ENCODE data around the gene SYVN1.

DNA sequence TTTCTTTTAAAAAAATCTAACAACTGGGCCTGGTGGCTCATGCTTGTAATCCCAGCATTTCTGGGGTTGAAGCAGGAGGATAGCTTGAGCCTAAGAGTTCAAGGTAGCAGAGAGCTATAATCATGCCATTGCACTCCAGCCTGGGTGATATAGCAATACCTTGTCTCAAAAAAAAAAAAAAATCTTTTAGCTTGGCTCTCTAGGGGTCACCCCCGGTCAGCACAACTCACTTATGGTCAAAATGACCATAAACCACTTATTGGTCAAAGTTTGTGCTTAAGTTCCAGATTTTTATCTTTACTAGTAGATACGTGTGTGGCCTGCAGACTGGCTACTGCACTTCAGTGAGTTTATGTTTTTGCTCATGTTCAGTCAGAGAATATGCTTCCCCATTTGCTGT is 29.4 kb upstream of the SYVN1 start:
- TF ChIP-seq, protein P1, sequence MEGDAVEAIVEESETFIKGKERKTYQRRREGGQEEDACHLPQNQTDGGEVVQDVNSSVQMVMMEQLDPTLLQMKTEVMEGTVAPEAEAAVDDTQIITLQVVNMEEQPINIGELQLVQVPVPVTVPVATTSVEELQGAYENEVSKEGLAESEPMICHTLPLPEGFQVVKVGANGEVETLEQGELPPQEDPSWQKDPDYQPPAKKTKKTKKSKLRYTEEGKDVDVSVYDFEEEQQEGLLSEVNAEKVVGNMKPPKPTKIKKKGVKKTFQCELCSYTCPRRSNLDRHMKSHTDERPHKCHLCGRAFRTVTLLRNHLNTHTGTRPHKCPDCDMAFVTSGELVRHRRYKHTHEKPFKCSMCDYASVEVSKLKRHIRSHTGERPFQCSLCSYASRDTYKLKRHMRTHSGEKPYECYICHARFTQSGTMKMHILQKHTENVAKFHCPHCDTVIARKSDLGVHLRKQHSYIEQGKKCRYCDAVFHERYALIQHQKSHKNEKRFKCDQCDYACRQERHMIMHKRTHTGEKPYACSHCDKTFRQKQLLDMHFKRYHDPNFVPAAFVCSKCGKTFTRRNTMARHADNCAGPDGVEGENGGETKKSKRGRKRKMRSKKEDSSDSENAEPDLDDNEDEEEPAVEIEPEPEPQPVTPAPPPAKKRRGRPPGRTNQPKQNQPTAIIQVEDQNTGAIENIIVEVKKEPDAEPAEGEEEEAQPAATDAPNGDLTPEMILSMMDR (IDR thresholded peaks at IDR 0.05): no peak
- TF ChIP-seq POLR2AphosphoS5 (IDR thresholded peaks at IDR 0.05): no peak
